GM23338 (cell line): ENCODE results near the gene DOCK2. TPM values are rescaled to one million over a fixed set of nuclear protein-coding genes. Genes with fewer than 3 reads are reported as not detected.

ENCODE experiments used
- ATAC-seq: fragments of 200-7000 bp; cut with Tn5 transposase; 3 replicates; pipeline ENCODE4 v1.9.1; 2020
- DNase-seq: peaks from one replicate; pipeline ENCODE4 v3.0.0-alpha.2; 2015; ENCODE audit warnings: low spot score
- H2AFZ ChIP-seq: fragments of 200-600 bp; sonication (generic); 2 replicates; pipeline ENCODE4 v1.8.0; 2016; ENCODE audit warnings: antibody characterized with exemption, mild to moderate bottlenecking, moderate library complexity
- H3F3A ChIP-seq: fragments of 200-600 bp; sonication (generic); replicated peaks from 2 replicates; pipeline ENCODE4 v1.8.0; 2017; ENCODE audit warnings: antibody characterized with exemption, mixed run types, low read depth
- H3K27ac ChIP-seq: fragments of 200-600 bp; sonication (generic); 2 replicates; pipeline ENCODE4 v1.6.1; 2016; ENCODE audit warnings: low read depth
- H3K27me3 ChIP-seq: fragments of 200-600 bp; sonication (generic); 2 replicates; pipeline ENCODE4 v1.8.0; 2016; ENCODE audit warnings: mild to moderate bottlenecking, mixed run types, moderate library complexity; ENCODE audit not compliant: insufficient read depth
- H3K36me3 ChIP-seq: fragments of 200-600 bp; sonication (generic); 2 replicates; pipeline ENCODE4 v1.8.0; 2016; ENCODE audit warnings: mild to moderate bottlenecking; ENCODE audit not compliant: insufficient read depth
- H3K4me1 ChIP-seq: fragments of 200-600 bp; sonication (generic); 2 replicates; pipeline ENCODE4 v1.8.0; 2016; ENCODE audit warnings: mild to moderate bottlenecking, moderate library complexity; ENCODE audit not compliant: insufficient read depth
- H3K4me2 ChIP-seq: fragments of 200-600 bp; sonication (generic); 2 replicates; pipeline ENCODE4 v1.7.1; 2017; ENCODE audit warnings: mixed run types
- H3K4me3 ChIP-seq: fragments of 200-600 bp; sonication (generic); 2 replicates; pipeline ENCODE4 v1.6.1; 2016; ENCODE audit warnings: mixed run types
- H3K79me2 ChIP-seq: fragments of 200-600 bp; sonication (generic); replicated peaks from 2 replicates; pipeline ENCODE4 v1.8.0; 2017; ENCODE audit warnings: mild to moderate bottlenecking; ENCODE audit not compliant: insufficient read depth
- H3K9me2 ChIP-seq: fragments of 200-600 bp; sonication (generic); 2 replicates; pipeline ENCODE4 v1.8.0; 2017; ENCODE audit not compliant: insufficient read depth
- H4K20me1 ChIP-seq: fragments of 200-600 bp; sonication (generic); replicated peaks from 2 replicates; pipeline ENCODE4 v1.8.0; 2017; ENCODE audit warnings: mild to moderate bottlenecking; ENCODE audit not compliant: insufficient read depth
- H3K27ac Mint-ChIP-seq: 2 replicates; pipeline ENCODE4 v1.8.0; 2020; ENCODE audit warnings: inconsistent platforms, mild to moderate bottlenecking, moderate library complexity, mixed read lengths
- H3K27me3 Mint-ChIP-seq: 3 replicates; pipeline ENCODE4 v1.8.0; 2022; ENCODE audit warnings: low read depth, mild to moderate bottlenecking, moderate library complexity, mixed read lengths, inconsistent platforms; ENCODE audit not compliant: insufficient read depth, poor library complexity
- H3K36me3 Mint-ChIP-seq: 3 replicates; pipeline ENCODE4 v1.8.0; 2021; ENCODE audit warnings: low read depth, mild to moderate bottlenecking, inconsistent platforms, moderate library complexity, mixed read lengths
- H3K4me1 Mint-ChIP-seq: 3 replicates; pipeline ENCODE4 v1.8.0; 2020; ENCODE audit warnings: mild to moderate bottlenecking, inconsistent platforms, mixed read lengths
- H3K4me3 Mint-ChIP-seq: 3 replicates; pipeline ENCODE4 v1.8.0; 2021; ENCODE audit warnings: moderate library complexity, mild to moderate bottlenecking, inconsistent platforms, mixed read lengths
- H3K9me3 Mint-ChIP-seq: 3 replicates; pipeline ENCODE4 v1.8.0; 2020; ENCODE audit warnings: moderate library complexity, mild to moderate bottlenecking, inconsistent platforms, mixed read lengths
- CREB1 ChIP-seq: fragments of 250-450 bp; sonication (Bioruptor Pico); IDR thresholded peaks from 2 replicates; pipeline ENCODE4 v1.5.0; 2020; ENCODE audit warnings: low read depth, mild to moderate bottlenecking, moderate library complexity
- CTCF ChIP-seq, 2 experiments: fragments of 200-600 bp in 1 of 2; sonication (generic) in 1 of 2; conservative IDR thresholded peaks; 2 replicates each; pipeline versions ENCODE4 v1.5.1 to v1.6.1; 2016 to 2017; ENCODE audit warnings: antibody characterized with exemption in 2 of 2, low read depth in 2 of 2, mild to moderate bottlenecking in 2 of 2, moderate library complexity in 1 of 2
- EZH2 ChIP-seq: fragments of 200-600 bp; sonication (generic); IDR thresholded peaks from one replicate; pipeline ENCODE4 v1.8.0; 2017; ENCODE audit warnings: antibody characterized with exemption, mild to moderate bottlenecking, low read depth; ENCODE audit not compliant: unreplicated experiment
- EZH2phosphoT487 ChIP-seq: fragments of 200-600 bp; sonication (generic); IDR thresholded peaks from one replicate; pipeline ENCODE4 v1.8.1; 2018; ENCODE audit warnings: antibody characterized with exemption; ENCODE audit not compliant: unreplicated experiment
- JUNB ChIP-seq: IDR thresholded peaks from one replicate; pipeline ENCODE4 v1.6.1; 2016; ENCODE audit warnings: antibody characterized with exemption; ENCODE audit not compliant: unreplicated experiment
- NANOG ChIP-seq: IDR thresholded peaks from 2 replicates; pipeline ENCODE4 v1.6.1; 2016; ENCODE audit warnings: antibody characterized with exemption, borderline replicate concordance
- POLR2AphosphoS5 ChIP-seq: IDR thresholded peaks from 2 replicates; pipeline ENCODE4 v1.6.1; 2016; ENCODE audit warnings: antibody characterized with exemption, low read depth
- REST ChIP-seq: IDR thresholded peaks from one replicate; pipeline ENCODE4 v1.6.1; 2018; ENCODE audit warnings: antibody characterized with exemption; ENCODE audit not compliant: unreplicated experiment
- ZNF114 ChIP-seq: fragments of 250-450 bp; sonication (Bioruptor Pico); IDR thresholded peaks from 2 replicates; pipeline ENCODE4 v1.5.0; 2020; ENCODE audit warnings: mild to moderate bottlenecking, moderate library complexity
- ZNF331 ChIP-seq: fragments of 250-450 bp; sonication (Bioruptor Pico); IDR thresholded peaks from 2 replicates; pipeline ENCODE4 v1.5.0; 2020; ENCODE audit warnings: low read depth, mild to moderate bottlenecking, moderate library complexity
- ZNF462 ChIP-seq: fragments of 250-450 bp; sonication (Bioruptor Pico); IDR thresholded peaks from 2 replicates; pipeline ENCODE4 v1.5.0; 2020; ENCODE audit warnings: mild to moderate bottlenecking, moderate library complexity
- polyA plus RNA-seq: library from polyadenylated mRNA; unstranded; fragments of >200 nt; fragmentation: Nextera tagmentation; extraction: Ambion mirVana; gene quantifications from 2 replicates; pipeline ENCODE4 v1.2.1, GENCODE V29; 2016
- total RNA-seq: library from RNA; depleted of rRNA; stranded (reverse); fragments of >200 nt; shearing (Covaris generic); gene quantifications from 2 replicates; pipeline ENCODE4 v1.2.3, GENCODE V29; 2014

Gene DOCK2
- total and polyA plus RNA-seq, 2 experiments from 2014 or later, result 3.7 to 9.4 TPM

GRCh38 chr5:169804861-169805260 lies 167.8 kb downstream of the DOCK2 start:
- no peak for TF ChIP-seq CREB1
- no peak for TF ChIP-seq NANOG
- TF ChIP-seq POLR2AphosphoS5, result no peak
- no peak for TF ChIP-seq ZNF331 (CRISPR knock-in tag)
- no peak for TF ChIP-seq EZH2phosphoT487
- no peak for TF ChIP-seq ZNF114 (CRISPR knock-in tag)
- no peak for TF ChIP-seq CTCF (conservative IDR thresholded peaks at IDR 0.05; ENCODE audit: low read depth in 2 of 2)
- peaks cover 21% of the 10 kb centered on the region for H3K4me1 Mint-ChIP-seq
- no peaks in the 10 kb centered on the region; the same call in 2 of the 3 replicates for H3K9me3 Mint-ChIP-seq
- no peaks in the 10 kb centered on the region for H3F3A ChIP-seq
- no peak for ATAC-seq
- H3K27me3 Mint-ChIP-seq, result peaks cover 6% of the 10 kb centered on the region
- no peak for DNase-seq
- no peaks in the 10 kb centered on the region for H3K79me2 ChIP-seq
- no peaks in the 10 kb centered on the region for H3K36me3 ChIP-seq
- no peaks in the 10 kb centered on the region for H4K20me1 ChIP-seq
- no peak overlapping the region for H3K4me2 ChIP-seq
- H3K4me3 Mint-ChIP-seq, result no peak overlapping the region
- no peaks in the 10 kb centered on the region; the same call in 2 of the 3 replicates for H3K36me3 Mint-ChIP-seq
- no peak overlapping the region for H2AFZ ChIP-seq
- H3K4me1 ChIP-seq, result peaks cover 28% of the 10 kb centered on the region
- no peaks in the 10 kb centered on the region for H3K27me3 ChIP-seq
- H3K9me2 ChIP-seq, result no peaks in the 10 kb centered on the region
- no peak overlapping the region for H3K27ac Mint-ChIP-seq
- H3K4me3 ChIP-seq, result no peak overlapping the region
- H3K27ac ChIP-seq, result no peak overlapping the region

GRCh38 chr5:169805527-169805934 lies 168.5 kb downstream of the DOCK2 start:
- Mint-ChIP-seq H3K36me3 (no peaks in the 10 kb centered on the region; the same call in 2 of the 3 replicates), H3K9me3 (no peaks in the 10 kb centered on the region; the same call in 2 of the 3 replicates), H3K4me3 (no peak overlapping the region), H3K27me3 (peaks cover 7% of the 10 kb centered on the region), H3K27ac (no peak overlapping the region), H3K4me1 (peaks cover 26% of the 10 kb centered on the region)
- no peak overlapping the region for H3K4me2 ChIP-seq
- no peak overlapping the region for H3K4me3 ChIP-seq
- no peaks in the 10 kb centered on the region for H3K79me2 ChIP-seq
- DNase-seq (no peak), ATAC-seq (no peak)
- H3K9me2 ChIP-seq, result no peaks in the 10 kb centered on the region
- no peaks in the 10 kb centered on the region for H3K36me3 ChIP-seq
- H3K27me3 ChIP-seq, result no peaks in the 10 kb centered on the region
- H3K4me1 ChIP-seq, result peaks cover 33% of the 10 kb centered on the region
- no peaks in the 10 kb centered on the region for H3F3A ChIP-seq
- no peak overlapping the region for H3K27ac ChIP-seq
- H4K20me1 ChIP-seq, result no peaks in the 10 kb centered on the region
- H2AFZ ChIP-seq, result no peak overlapping the region
- TF ChIP-seq ZNF114 (CRISPR knock-in tag) (no peak), REST (no peak), ZNF462 (CRISPR knock-in tag) (no peak), JUNB (no peak), ZNF331 (CRISPR knock-in tag) (no peak), EZH2 (no peak), POLR2AphosphoS5 (no peak), CREB1 (no peak), EZH2phosphoT487 (no peak)
